Loucy (cell line): ENCODE measurements around the gene GSAP.

Experiments
- H2AFZ ChIP-seq: fragments of 200-600 bp; sonication (generic); 2 replicates; pipeline ENCODE4 v1.6.0; 2016; ENCODE audit warnings: antibody characterized with exemption, mild to moderate bottlenecking, low read length, moderate library complexity
- H3F3A ChIP-seq: fragments of 200-600 bp; 2 replicates; pipeline ENCODE4 v1.6.0; 2016; ENCODE audit warnings: antibody characterized with exemption, low read depth, mild to moderate bottlenecking
- H3K27me3 ChIP-seq: fragments of 200-600 bp; sonication (generic); 2 replicates; pipeline ENCODE4 v1.6.1; 2014; ENCODE audit warnings: low read length, mild to moderate bottlenecking; ENCODE audit not compliant: insufficient read depth, poor library complexity, severe bottlenecking
- H3K36me3 ChIP-seq: fragments of 200-600 bp; sonication (generic); 2 replicates; pipeline ENCODE4 v1.6.1; 2016; ENCODE audit warnings: low read length; ENCODE audit not compliant: insufficient read depth
- H3K4me1 ChIP-seq: fragments of 200-600 bp; sonication (generic); 2 replicates; pipeline ENCODE4 v1.5.1; 2014; ENCODE audit warnings: low read length, mild to moderate bottlenecking; ENCODE audit not compliant: insufficient read depth, poor library complexity, severe bottlenecking
- H3K4me2 ChIP-seq: fragments of 200-600 bp; sonication (generic); 2 replicates; pipeline ENCODE4 v1.6.0; 2014; ENCODE audit warnings: antibody characterized with exemption, low read length, low read depth, mild to moderate bottlenecking; ENCODE audit not compliant: poor library complexity, severe bottlenecking
- H3K4me3 ChIP-seq: fragments of 200-600 bp; sonication (generic); 2 replicates; pipeline ENCODE4 v1.5.1; 2014; ENCODE audit warnings: low read length, mild to moderate bottlenecking, mixed read lengths; ENCODE audit not compliant: poor library complexity, severe bottlenecking
- H3K79me2 ChIP-seq: fragments of 200-600 bp; sonication (generic); 2 replicates; pipeline ENCODE4 v1.6.1; 2014; ENCODE audit warnings: low read length; ENCODE audit not compliant: insufficient read depth
- H3K9ac ChIP-seq: fragments of 200-600 bp; sonication (generic); 2 replicates; pipeline ENCODE4 v1.6.0; 2014; ENCODE audit warnings: mild to moderate bottlenecking, low read depth, low read length, moderate library complexity; ENCODE audit not compliant: poor library complexity, severe bottlenecking
- H3K9me2 ChIP-seq: fragments of 200-600 bp; sonication (generic); replicated peaks from 2 replicates; pipeline ENCODE4 v1.6.1; 2016; ENCODE audit warnings: low read depth, low read length, mixed read lengths
- H3K9me3 ChIP-seq: fragments of 200-600 bp; sonication (generic); 2 replicates; pipeline ENCODE4 v1.6.1; 2014; ENCODE audit warnings: mild to moderate bottlenecking, antibody characterized with exemption, low read length, low read depth; ENCODE audit not compliant: insufficient read depth
- H4K20me1 ChIP-seq: fragments of 200-600 bp; sonication (generic); 2 replicates; pipeline ENCODE4 v1.6.0; 2014; ENCODE audit warnings: antibody characterized with exemption, low read length, mild to moderate bottlenecking; ENCODE audit not compliant: insufficient read depth, poor library complexity, severe bottlenecking
- EZH2phosphoT487 ChIP-seq: fragments of 200-600 bp; IDR thresholded peaks from 2 replicates; pipeline ENCODE4 v1.6.1; 2018; ENCODE audit warnings: antibody characterized with exemption, mild to moderate bottlenecking, moderate library complexity, borderline replicate concordance
- TF ChIP-seq, protein P1 (sequence below): fragments of 200-600 bp; sonication (generic); conservative IDR thresholded peaks from 2 replicates; pipeline ENCODE4 v1.5.1; 2014; ENCODE audit warnings: mild to moderate bottlenecking, antibody characterized with exemption, low read length

GSAP gene

GRCh38 chr7:77270094-77270480 is 146.1 kb downstream of the GSAP start:
- no peaks in the 10 kb centered on the region for H3F3A ChIP-seq
- H3K4me2 ChIP-seq = no peak overlapping the region
- TF ChIP-seq EZH2phosphoT487 = no peak
- TF ChIP-seq, protein P1, sequence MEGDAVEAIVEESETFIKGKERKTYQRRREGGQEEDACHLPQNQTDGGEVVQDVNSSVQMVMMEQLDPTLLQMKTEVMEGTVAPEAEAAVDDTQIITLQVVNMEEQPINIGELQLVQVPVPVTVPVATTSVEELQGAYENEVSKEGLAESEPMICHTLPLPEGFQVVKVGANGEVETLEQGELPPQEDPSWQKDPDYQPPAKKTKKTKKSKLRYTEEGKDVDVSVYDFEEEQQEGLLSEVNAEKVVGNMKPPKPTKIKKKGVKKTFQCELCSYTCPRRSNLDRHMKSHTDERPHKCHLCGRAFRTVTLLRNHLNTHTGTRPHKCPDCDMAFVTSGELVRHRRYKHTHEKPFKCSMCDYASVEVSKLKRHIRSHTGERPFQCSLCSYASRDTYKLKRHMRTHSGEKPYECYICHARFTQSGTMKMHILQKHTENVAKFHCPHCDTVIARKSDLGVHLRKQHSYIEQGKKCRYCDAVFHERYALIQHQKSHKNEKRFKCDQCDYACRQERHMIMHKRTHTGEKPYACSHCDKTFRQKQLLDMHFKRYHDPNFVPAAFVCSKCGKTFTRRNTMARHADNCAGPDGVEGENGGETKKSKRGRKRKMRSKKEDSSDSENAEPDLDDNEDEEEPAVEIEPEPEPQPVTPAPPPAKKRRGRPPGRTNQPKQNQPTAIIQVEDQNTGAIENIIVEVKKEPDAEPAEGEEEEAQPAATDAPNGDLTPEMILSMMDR = no peak
- H3K27me3 ChIP-seq = no peaks in the 10 kb centered on the region
- no peak overlapping the region for H2AFZ ChIP-seq
- H3K79me2 ChIP-seq = no peaks in the 10 kb centered on the region
- no peaks in the 10 kb centered on the region for H3K4me1 ChIP-seq
- no peaks in the 10 kb centered on the region for H3K9me3 ChIP-seq
- no peak overlapping the region for H3K4me3 ChIP-seq
- H3K9ac ChIP-seq = no peak overlapping the region
- no peaks in the 10 kb centered on the region for H3K36me3 ChIP-seq
- no peaks in the 10 kb centered on the region for H4K20me1 ChIP-seq
- H3K9me2 ChIP-seq = no peaks in the 10 kb centered on the region

DNA sequence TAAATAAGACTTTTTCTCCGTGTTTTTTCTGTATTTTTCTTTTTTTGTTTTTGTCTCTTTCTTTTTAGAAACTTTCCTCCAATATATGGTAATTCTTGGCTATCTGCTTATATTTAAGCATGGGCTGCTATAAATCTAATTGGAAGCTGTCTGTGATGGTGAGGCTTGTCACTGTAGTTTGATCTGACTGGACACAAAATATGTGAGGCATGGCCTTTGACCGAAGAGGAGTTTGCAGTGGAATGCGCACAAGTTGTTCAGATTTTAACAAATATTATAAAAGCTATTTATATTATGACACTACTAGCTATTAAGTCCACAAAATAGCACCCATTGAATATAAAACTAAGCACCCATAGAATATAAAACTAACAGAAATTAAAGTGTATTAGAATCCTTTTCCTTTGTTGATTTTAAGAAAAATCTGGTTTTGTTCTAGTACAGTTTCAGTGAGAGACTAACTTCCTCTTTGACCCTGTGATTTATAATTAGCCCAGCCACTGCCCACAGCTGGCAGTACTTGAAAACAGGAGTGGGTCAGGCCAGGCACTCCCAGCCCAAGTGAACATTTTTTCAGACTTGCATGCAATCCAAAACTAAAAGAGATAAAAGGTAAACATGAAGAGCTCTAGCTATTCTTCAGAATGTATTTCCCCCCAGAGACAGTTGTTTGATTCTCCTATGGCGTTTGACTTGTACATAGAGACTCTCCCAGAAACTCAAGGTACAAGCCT is 146.6 kb downstream of the GSAP start:
- H3K27me3 ChIP-seq = no peaks in the 10 kb centered on the region
- H3K4me3 ChIP-seq = no peak overlapping the region
- no peaks in the 10 kb centered on the region for H3K36me3 ChIP-seq
- no peak overlapping the region for H2AFZ ChIP-seq
- TF ChIP-seq, protein P1 = no peak
- no peak for TF ChIP-seq EZH2phosphoT487
- H4K20me1 ChIP-seq = no peaks in the 10 kb centered on the region
- H3K79me2 ChIP-seq = no peaks in the 10 kb centered on the region
- H3K4me1 ChIP-seq = no peaks in the 10 kb centered on the region
- no peaks in the 10 kb centered on the region for H3K9me2 ChIP-seq
- no peaks in the 10 kb centered on the region for H3F3A ChIP-seq
- H3K9me3 ChIP-seq = no peaks in the 10 kb centered on the region
- no peak overlapping the region for H3K9ac ChIP-seq
- H3K4me2 ChIP-seq = no peak overlapping the region

GRCh38 chr7:77266291-77266794 is 149.8 kb downstream of the GSAP start:
- no peak for TF ChIP-seq EZH2phosphoT487
- TF ChIP-seq, protein P1 = no peak
- Histone ChIP-seq H4K20me1 (no peaks in the 10 kb centered on the region), H3K9ac (no peak overlapping the region), H3K4me1 (no peaks in the 10 kb centered on the region), H3K9me2 (no peaks in the 10 kb centered on the region), H2AFZ (no peak overlapping the region), H3K79me2 (no peaks in the 10 kb centered on the region), H3K27me3 (no peaks in the 10 kb centered on the region), H3K4me3 (no peak overlapping the region), H3K4me2 (no peak overlapping the region), H3K36me3 (no peaks in the 10 kb centered on the region), H3K9me3 (no peaks in the 10 kb centered on the region), H3F3A (no peaks in the 10 kb centered on the region)
